NCI-H1105 (cell line): Measurements from ENCODE around the gene KRTAP4-12.
"Not testable (repeated sequence)": the region's sequence is repeated elsewhere in the genome, so short reads cannot be mapped to it uniquely, and the experiment has no call there.

Experiments used
- DNase-seq: peaks from one replicate; lab custom pipeline; 2025; lab: John Stamatoyannopoulos, UW

Gene KRTAP4-12

GRCh38 chr17:41123991-41124371 lies at the start of gene KRTAP4-12:
TSS of gene KRTAP4-12 (minus strand) at chr17:41124182. CDS start at chr17:41124122, 60 bp downstream.
- DNase-seq: not testable (repeated sequence)

GRCh38 chr17:41171886-41172285 lies 47.9 kb upstream of the KRTAP4-12 start:
- no peak for DNase-seq

GRCh38 chr17:41168121-41168520 lies 44.1 kb upstream of the KRTAP4-12 start, which contains the start of gene KRTAP4-3:
TSS of gene KRTAP4-3 (minus strand) at chr17:41168221. CDS start at chr17:41168172, 49 bp downstream.
- DNase-seq: no peak

GRCh38 chr17:41167561-41167960 lies 43.6 kb upstream of the KRTAP4-12 start:
- DNase-seq: no peak

GRCh38 chr17:41163828-41164227 lies 39.8 kb upstream of the KRTAP4-12 start:
- no peak for DNase-seq

- DNase-seq: no peak
Measured at GRCh38 chr17:41160648-41161047, 36.7 kb upstream of the KRTAP4-12 start, which contains the start of gene KRTAP4-4. TSS of gene KRTAP4-4 (minus strand) at chr17:41160748. CDS start at chr17:41160691, 57 bp downstream.

GRCh38 chr17:41160190-41160589 lies 36.2 kb upstream of the KRTAP4-12 start:
- not testable (repeated sequence) for DNase-seq

- DNase-seq: no peak
Measured at GRCh38 chr17:41153856-41154255, 29.9 kb upstream of the KRTAP4-12 start.

- no peak for DNase-seq
Measured at GRCh38 chr17:41151525-41151924, 27.5 kb upstream of the KRTAP4-12 start.

GRCh38 chr17:41150026-41150425 lies 26.0 kb upstream of the KRTAP4-12 start:
- DNase-seq: no peak

- DNase-seq: no peak
Measured at GRCh38 chr17:41149652-41149985, 25.6 kb upstream of the KRTAP4-12 start, which contains the start of gene KRTAP4-5. TSS of gene KRTAP4-5 (minus strand) at chr17:41149825. CDS start at chr17:41149767, 58 bp downstream.

GRCh38 chr17:41148971-41149651 lies 25.1 kb upstream of the KRTAP4-12 start:
- DNase-seq: not testable (repeated sequence)

- no peak for DNase-seq
Measured at GRCh38 chr17:41147531-41148204, 23.7 kb upstream of the KRTAP4-12 start.

GRCh38 chr17:41145261-41145660 lies 21.3 kb upstream of the KRTAP4-12 start:
- DNase-seq: no peak

- no peak for DNase-seq
Measured at GRCh38 chr17:41144846-41145245, 20.9 kb upstream of the KRTAP4-12 start.

- no peak for DNase-seq
Measured at GRCh38 chr17:41141361-41141760, 17.4 kb upstream of the KRTAP4-12 start.

GRCh38 chr17:41140360-41141131 lies 16.6 kb upstream of the KRTAP4-12 start, which contains the start of gene KRTAP4-6:
TSS of gene KRTAP4-6 (minus strand) at chr17:41140544. CDS start at chr17:41140487, 57 bp downstream.
- no peak for DNase-seq

GRCh38 chr17:41139865-41140264 lies 15.9 kb upstream of the KRTAP4-12 start:
- not testable (repeated sequence) for DNase-seq

- DNase-seq: no peak
Measured at GRCh38 chr17:41133880-41134735, 10.1 kb upstream of the KRTAP4-12 start.

GRCh38 chr17:41131979-41132378 lies 8.0 kb upstream of the KRTAP4-12 start:
- DNase-seq: no peak

GRCh38 chr17:41127371-41127770 lies 3.4 kb upstream of the KRTAP4-12 start:
- DNase-seq: no peak
